SW 1271 (cell line): Measurements from ENCODE around the gene SLC6A13.
"Not testable (repeated sequence)": the region's sequence is repeated elsewhere in the genome, so short reads cannot be mapped to it uniquely, and the experiment has no call there.

Experiments used
- DNase-seq, 2 experiments: peaks; one replicate each; lab custom pipeline; 2025; lab: John Stamatoyannopoulos, UW

Gene SLC6A13

DNA sequence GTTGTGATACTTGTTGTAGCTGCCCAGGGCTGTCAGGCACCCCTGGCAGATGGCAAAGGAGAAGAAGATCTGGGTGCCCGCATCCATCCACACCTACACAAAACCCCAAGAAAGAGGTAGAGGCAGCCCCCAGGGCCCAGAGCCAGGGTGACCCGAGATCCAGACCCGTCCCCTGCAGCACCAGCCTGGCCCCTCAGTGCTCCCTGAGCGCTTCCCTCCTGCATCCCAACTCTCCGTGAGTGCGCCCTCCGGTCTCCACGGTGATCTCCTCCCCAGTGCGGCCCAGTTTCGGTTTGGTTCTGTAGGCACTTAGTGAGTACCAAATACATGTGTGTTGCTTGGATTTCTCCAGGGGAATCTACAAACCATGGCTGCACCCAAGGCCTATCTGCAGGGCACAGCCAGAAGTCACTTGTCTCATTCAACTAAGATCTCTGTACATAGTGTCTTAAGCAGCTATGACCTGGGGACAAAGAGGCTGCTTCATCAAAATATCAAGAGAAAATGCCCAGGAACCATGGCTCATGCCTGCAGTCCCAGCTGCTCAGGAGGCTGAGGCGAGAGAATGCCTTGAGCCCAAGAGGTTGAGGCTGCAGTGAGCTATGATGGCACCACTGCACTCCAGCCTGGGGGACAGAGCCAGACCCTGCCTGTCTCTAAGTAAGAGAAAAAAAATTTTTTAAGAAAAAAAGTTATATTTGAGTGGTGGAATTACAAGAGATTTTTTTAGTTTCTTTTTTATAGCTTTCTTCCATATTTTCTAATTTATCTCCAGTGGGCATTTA lies 64.5 kb downstream of the SLC6A13 start:
- no peak for DNase-seq

- no peak for DNase-seq
Observed at GRCh38 chr12:197347-197746, 65.3 kb downstream of the SLC6A13 start.

DNA sequence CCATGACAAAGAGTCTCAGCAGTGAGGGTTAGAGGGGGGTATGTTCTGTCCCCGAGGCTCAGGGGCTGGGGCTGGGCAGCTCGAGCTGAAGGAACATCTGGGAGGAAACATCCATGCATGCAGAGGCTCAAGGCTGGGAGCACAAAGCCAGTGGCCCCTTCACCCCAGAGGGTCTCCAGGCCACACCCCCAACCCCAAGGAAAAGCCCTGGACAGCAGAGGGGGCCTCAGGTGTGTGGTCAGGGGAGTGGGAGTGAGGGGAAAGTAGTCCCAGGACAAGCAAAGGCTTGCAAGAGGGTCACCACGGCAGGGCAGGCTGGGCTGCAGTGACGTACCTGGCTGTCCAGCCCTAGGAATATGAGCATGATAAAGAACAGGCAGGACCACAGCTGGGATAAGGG lies 66.2 kb downstream of the SLC6A13 start:
- DNase-seq: no peak

- no peak for DNase-seq
Observed at GRCh38 chr12:195951-196350, 66.7 kb downstream of the SLC6A13 start.

GRCh38 chr12:195156-195555 lies 67.5 kb downstream of the SLC6A13 start:
- DNase-seq: no peak

DNA sequence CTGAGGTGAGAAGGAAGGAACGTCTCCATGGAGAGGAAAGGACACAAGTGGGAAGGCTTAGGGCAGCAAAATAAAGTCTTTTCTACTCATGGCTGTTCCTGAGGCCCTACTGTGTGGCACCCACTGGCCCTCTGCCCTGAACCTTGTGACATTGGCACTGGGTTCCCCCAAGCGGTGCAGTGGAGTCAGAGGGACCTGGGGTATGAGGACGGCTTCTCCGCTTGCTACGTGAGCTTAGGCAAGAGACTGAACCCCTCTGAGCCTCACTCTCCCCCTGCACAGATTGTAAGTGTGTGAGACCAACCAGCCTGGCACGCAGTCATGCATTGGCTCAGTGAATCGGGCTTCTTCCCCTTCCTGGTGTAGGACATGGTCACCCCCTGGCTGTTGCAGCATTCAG lies 68.4 kb downstream of the SLC6A13 start:
- no peak for DNase-seq

DNA sequence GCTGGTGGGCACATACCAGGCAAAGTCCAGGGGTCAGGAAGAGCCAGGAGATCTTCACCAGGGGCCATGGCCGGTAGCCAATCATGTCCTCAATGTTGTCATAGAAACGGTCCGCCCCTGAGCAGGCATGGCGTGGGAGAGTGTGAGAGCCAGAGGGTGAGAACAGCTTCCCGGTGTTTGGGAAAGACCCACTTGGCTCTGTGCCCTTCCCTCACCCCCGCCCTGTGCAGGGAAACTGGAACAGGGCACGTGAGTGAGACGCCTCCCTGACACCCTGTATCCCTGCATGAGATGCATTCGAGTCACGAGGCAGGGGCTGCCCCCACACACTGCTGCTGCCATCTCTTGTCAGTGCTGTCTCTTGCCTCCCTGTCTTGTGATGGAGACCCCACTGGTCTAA lies 69.4 kb downstream of the SLC6A13 start:
- DNase-seq: no peak

DNA sequence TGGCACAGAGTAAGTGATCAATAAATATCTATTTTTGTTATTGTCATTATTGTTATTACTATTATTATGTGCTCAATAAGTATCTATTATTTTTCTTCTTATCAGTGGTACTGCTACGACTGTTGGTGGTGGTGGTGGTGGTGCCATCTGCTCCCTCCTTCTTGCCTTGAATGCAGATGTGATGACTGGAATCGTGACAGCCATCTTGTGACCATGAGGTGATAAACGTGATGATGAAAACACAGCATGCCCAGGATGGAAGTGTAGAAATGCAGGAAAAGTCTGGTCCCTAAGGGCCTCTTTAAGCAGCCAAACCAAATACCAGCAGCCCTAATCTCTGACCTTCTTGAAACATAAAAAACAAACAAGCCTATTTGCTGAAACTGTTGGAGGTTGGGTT lies 71.1 kb downstream of the SLC6A13 start:
- no peak for DNase-seq

GRCh38 chr12:190881-191280 lies 71.8 kb downstream of the SLC6A13 start:
- no peak for DNase-seq

DNA sequence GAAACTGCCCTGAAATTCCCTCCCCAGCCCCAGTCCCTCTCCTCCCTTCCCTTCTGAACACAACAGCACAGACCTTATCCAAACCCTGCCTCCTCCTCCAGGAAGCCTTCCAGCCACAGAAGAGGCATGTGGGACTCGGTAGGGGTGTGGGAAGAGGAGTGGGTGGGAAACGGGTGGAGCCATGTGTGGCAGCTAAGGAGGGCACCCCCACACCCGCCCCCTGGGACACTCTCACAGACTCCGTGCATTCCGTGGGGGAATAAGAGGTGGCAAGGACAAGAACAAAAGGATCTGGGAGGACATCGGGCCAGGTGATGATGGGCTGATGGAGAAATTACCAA lies 73.0 kb downstream of the SLC6A13 start:
- DNase-seq: no peak

DNA sequence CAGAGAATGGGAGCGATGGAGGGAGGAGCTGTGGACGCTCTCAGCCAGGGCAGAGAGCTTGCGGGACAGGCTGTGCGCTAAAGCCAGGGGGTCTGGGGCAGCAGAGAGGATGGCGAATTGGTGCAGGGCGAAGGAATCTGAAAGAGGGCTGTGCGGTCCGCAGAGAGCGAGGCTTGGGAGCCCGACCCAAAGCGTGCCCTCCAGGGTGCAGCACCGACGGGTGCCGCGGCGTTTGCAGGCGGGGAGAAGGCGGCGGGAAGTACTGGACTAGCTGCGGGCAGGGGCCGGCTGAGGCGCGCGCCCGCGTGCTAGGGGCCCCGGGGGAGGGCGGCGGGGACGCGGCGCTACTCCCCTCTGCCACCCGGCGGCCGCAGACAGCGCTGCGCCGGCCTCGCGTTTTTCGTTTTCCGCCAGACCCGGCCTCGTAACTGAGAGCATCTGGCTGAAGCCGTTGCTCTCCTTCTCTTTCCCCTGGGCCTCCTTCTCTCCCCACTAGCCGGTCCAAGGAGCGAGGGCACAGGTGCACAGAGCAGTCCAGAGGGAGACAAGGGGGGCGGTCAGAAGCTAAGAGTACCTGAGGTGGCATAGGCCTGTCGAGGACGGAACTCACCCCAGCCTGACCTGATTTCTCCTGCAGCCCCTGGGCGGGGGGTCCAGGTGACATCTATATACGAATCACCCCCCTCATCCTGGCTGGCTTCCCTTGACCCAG lies 73.6 kb downstream of the SLC6A13 start:
- DNase-seq: no peak

DNA sequence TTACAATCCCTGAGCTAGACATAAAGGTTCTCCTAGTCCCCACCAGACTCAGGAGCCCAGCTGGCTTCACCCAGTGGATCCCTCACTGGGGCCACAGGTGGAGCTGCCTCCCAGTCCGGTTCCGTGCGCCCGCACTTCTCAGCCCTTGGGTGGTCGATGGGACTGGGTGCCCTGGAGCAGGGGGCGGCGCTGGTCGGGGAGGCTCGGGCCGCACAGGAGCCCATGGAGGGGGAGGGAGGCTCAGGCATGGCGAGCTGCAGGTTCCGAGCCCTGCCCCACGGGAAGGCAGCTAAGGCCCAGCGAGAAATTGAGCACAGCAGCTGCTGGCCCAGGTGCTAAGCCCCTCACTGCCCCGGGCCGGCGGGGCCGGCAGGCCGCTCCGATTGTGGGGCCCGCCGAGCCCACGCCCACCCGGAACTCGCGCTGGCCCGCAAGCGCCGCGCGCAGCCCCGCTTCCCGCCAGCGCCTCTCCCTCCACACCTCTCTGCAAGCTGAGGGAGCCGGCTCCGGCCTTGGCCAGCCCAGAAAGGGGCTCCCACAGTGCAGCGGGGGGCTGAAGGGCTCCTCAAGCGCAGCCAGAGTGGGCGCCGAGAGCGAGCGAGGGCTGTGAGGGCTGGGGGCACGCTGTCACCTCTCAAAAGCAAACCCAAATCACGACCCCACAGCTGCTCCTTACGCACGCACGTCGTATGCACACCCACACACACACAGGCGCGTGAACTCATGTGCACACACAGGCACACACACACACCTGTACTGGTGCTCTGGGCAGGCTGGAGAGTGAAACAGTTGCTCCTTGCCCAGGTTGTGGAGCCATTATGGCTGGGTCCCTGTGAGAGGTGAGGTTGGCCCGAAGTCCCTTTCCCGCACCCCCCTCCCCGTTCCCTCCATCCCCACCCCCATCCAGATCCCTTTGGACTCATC lies 74.4 kb downstream of the SLC6A13 start:
- not testable (repeated sequence) for DNase-seq

DNA sequence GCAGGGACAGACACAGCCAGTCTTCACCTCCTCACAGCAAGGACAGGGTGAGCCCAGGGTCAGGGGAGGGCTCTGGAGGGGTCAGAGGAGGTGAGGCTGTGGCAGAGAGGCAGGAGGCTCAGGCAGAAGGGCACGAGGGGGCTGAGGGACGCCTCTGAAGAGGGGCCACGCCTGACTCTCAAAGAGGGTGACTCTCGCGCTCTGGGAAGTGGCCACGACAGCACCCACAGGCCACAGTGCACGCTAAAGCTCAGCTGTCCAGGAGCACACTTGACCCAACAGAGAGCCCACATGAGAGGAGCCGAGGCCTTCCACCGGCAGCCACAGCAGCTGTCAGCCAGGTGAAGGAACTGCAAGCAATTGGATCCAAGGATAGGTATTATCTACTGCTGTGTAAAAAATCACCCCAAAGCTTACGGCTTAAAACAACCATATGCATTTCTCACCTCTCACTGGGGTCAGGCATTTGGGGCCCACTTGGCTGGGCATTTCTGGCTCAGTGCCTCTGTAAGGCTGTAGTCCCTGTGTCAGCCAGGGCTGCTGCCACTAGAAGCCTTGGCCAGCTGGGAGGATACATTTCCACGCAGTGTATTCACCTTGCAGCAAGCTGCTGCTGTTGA lies 76.5 kb downstream of the SLC6A13 start:
- no peak for DNase-seq

- no peak for DNase-seq
Observed at GRCh38 chr12:185576-185955, 77.1 kb downstream of the SLC6A13 start.

- no peak for DNase-seq
Observed at GRCh38 chr12:184811-185575, 77.6 kb downstream of the SLC6A13 start.

- peak in 1 of 2 experiments; percentile 19 for DNase-seq
Observed at GRCh38 chr12:182381-182892, 80.2 kb downstream of the SLC6A13 start.

GRCh38 chr12:181921-182320 lies 80.7 kb downstream of the SLC6A13 start:
- DNase-seq: no peak

DNA sequence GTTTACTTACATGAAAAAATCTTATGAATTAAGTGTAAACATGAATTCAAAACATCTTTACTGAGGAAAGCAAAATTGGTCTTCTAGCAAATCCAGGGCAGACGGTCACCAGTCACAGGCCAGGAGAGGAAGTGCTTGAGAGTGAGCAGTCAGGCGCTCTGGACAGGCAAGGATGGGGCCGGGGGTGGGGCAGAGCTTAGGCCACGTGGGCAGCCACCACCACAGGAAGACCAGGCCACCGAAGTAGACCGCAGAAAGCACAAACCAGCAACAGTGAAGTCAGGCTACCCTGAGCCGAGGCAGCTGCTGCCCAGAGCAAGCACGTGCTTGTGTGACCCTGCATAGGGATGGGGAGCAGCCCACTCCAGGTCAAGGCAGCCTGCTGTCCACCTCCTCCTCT lies 82.2 kb downstream of the SLC6A13 start:
- no peak for DNase-seq

DNA sequence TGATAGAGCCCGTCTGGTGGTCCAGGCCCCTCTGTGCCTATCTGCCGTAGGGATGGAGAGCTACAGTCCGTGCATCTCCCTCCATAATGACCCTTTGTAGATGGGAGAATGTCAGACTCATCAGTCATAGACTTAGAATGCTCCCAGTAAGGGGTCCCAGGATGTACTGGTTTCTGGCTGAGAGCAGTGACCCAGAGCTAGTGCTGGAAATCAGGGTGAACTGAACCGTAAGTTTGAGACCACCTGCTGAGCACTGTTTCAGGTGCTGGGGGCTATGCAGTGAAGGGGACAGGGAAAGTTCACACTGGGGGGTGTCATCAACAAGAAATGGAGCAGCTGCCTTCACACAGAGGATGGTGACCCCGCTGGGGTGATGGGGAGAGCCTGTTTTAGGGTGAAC lies 82.8 kb downstream of the SLC6A13 start:
- no peak for DNase-seq

DNA sequence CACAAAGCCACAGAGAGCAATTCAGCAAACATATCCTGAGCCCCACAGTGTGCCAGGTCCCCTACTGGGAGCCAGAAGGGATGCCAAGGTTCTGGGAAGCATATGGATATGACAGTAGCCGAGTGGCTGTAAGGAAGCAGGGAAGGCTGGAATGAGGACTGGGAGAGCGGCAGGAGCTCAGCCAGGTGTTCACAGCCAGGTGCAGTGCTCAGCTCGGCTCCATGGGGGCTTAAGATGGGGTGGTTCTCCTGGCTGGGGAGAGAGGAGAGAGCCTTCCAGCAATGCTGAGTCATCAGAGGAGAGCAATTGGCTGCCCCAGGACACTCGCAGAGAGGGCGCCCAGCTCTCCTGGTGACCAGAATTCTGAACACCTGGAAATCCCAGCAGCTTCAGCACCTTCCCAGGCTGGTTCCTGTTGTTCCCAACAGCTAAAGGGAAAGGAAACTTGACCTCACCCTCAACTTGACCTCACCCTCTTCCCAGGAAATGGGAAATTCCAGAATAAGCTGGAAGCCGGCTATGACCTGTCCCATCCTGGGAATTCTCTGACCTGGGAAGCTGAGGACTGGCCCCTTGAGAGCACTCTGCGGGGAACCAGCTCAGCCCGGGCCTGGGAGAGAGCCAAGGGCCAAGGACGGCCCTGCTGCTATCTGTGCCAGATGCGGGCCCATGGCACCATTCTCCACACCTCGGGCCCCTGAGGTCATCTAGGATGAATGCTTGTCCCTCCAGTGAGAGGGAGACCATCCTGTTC lies 83.3 kb downstream of the SLC6A13 start:
- DNase-seq: no peak

- no peak for DNase-seq
Observed at GRCh38 chr12:178829-179109, 83.9 kb downstream of the SLC6A13 start.
